IgD-negative memory B cell (primary cell): ENCODE results near the gene C11orf65. TPM values are rescaled to one million over a fixed set of nuclear protein-coding genes. Genes with fewer than 3 reads are reported as not detected.

Experiments used
- H3K27ac Mint-ChIP-seq, 3 donors: one replicate each; pipeline ENCODE4 v1.8.0; 2020 to 2022; ENCODE audit warnings: mild to moderate bottlenecking in 3 of 3, mixed read lengths in 3 of 3, moderate library complexity in 1 of 3
- H3K27me3 Mint-ChIP-seq: one replicate; pipeline ENCODE4 v1.8.0; 2021; ENCODE audit warnings: mixed read lengths
- H3K36me3 Mint-ChIP-seq: one replicate; pipeline ENCODE4 v1.8.0; 2020; ENCODE audit warnings: mild to moderate bottlenecking, mixed read lengths
- H3K4me1 Mint-ChIP-seq, 3 donors: one replicate each; pipeline ENCODE4 v1.8.0; 2020 to 2022; ENCODE audit warnings: mixed read lengths in 3 of 3, mild to moderate bottlenecking in 1 of 3
- H3K4me3 Mint-ChIP-seq, 4 donors: one replicate each; pipeline ENCODE4 v1.8.0; 2020 to 2022; ENCODE audit warnings: mild to moderate bottlenecking in 4 of 4, mixed read lengths in 4 of 4, moderate library complexity in 3 of 4
- H3K9me3 Mint-ChIP-seq, 3 donors: one replicate each; pipeline ENCODE4 v1.8.0; 2020 to 2021; ENCODE audit warnings: mixed read lengths in 3 of 3, mild to moderate bottlenecking in 1 of 3
- polyA plus RNA-seq: library from polyadenylated mRNA; unstranded; fragments of 300-500 nt; fragmentation: Illumina TruSeq; gene quantifications from one replicate; pipeline ENCODE4 v1.2.3, GENCODE V29; 2021

Gene C11orf65
- polyA plus RNA-seq = 0.86 TPM

DNA sequence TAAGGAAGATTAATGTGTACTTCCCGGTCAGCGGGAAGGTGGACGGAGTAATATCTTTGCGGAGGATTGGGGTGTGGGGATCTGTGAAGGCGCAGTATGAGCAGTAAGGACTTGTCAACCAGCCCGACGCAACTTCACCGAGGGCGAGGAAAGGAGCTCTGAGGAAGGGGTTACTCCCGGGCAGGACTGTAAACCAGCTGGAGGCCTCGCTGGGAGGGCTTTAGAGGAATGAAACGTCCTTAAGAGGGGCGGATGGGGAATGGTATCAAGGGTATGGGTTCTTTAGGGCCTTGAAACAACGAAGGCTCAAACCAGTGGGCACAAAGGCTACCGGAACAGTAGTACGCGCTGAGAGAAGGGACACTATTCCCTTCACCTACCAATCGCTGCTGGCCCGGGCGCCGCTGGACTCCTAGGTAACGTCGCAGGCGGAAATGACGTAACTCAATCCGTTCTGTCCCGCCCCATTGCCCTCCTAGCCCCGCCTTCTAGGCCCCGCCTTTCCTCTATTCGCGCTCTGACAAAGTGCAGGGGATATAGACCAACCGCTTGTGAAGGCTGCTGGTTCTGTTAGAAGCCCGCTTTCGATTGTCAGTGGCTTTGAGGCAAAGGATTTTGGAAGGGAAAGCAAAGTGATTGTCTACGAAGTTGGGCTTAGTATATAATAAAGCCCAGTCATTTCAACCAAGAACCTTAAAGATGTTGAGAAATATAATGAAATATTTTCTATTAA lies at the start of gene C11orf65:
C11orf65 (minus strand) TSS at position 439 of the 733 bp plus-strand sequence. CDS start 5,970 bp downstream, outside the sequence.
- H3K27me3 Mint-ChIP-seq = no peaks in the 10 kb centered on the region
- H3K4me1 Mint-ChIP-seq = peaks cover 3 to 18% (median 4%) of the 10 kb centered on the region in 3 donors
- peak within 1 kb of the TSS; percentile 95 to 100 (median 99) for H3K27ac Mint-ChIP-seq
- no peaks in the 10 kb centered on the region for H3K36me3 Mint-ChIP-seq
- no peaks in the 10 kb centered on the region for H3K9me3 Mint-ChIP-seq
- H3K4me3 Mint-ChIP-seq = peak within 1 kb of the TSS; percentile 92 to 99 (median 98)

DNA sequence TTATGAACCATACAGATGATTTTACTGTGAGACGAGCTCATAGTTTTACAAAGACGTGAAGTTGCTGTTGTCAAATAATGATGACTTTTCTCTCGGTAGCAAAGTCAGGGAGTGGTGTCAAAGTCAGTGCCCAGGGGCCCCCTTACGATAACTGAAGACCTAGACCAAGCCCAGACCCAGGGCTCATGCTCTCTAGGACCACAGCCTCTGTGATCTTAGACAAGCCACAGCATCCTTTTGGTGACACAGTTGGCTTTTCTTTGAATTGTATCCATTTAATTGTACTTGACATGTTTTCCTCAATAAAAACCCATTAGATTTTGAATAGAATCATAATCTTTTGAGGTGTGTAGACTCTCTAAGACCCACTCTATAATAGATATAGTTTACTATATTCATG lies 48.8 kb upstream of the C11orf65 start:
- H3K27ac Mint-ChIP-seq = no peak overlapping the region
- no peaks in the 10 kb centered on the region for H3K36me3 Mint-ChIP-seq
- no peaks in the 10 kb centered on the region for H3K4me1 Mint-ChIP-seq
- no peak overlapping the region for H3K4me3 Mint-ChIP-seq
- no peaks in the 10 kb centered on the region for H3K9me3 Mint-ChIP-seq
- H3K27me3 Mint-ChIP-seq = peaks cover 5% of the 10 kb centered on the region

- Mint-ChIP-seq H3K36me3 (no peaks in the 10 kb centered on the region), H3K9me3 (no peaks in the 10 kb centered on the region), H3K27me3 (peaks cover 5% of the 10 kb centered on the region), H3K27ac (no peak overlapping the region), H3K4me3 (no peak overlapping the region), H3K4me1 (no peaks in the 10 kb centered on the region)
Measured at GRCh38 chr11:108512708-108513107, 45.4 kb upstream of the C11orf65 start.

- H3K4me1 Mint-ChIP-seq = no peaks in the 10 kb centered on the region
- H3K9me3 Mint-ChIP-seq = no peaks in the 10 kb centered on the region
- H3K27me3 Mint-ChIP-seq = peaks cover 5% of the 10 kb centered on the region
- no peak overlapping the region for H3K4me3 Mint-ChIP-seq
- no peaks in the 10 kb centered on the region for H3K36me3 Mint-ChIP-seq
- peak overlapping the region in 1 of 3 donors; percentile 25 for H3K27ac Mint-ChIP-seq
Measured at GRCh38 chr11:108511851-108512474, 44.6 kb upstream of the C11orf65 start.

GRCh38 chr11:108508653-108509593 lies 41.6 kb upstream of the C11orf65 start:
- no peaks in the 10 kb centered on the region for H3K36me3 Mint-ChIP-seq

DNA sequence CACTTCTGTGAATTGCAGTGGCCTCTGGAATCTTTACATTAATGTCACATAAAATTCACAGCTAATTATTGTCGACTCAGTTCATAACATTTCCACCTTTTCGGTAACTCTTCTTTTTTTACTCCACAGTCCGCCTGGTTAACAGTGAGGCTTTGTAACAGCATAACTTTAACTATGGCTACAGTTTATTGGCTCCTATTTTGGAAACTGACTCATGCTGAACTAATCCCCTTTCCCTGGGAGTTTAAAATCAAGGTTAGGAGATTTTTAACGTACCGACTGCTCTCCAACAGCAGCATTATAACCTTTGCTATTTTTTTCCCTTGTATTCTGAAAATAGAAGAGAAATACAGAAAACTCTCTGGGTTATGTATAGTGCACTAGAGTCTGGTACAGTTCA lies 34.1 kb upstream of the C11orf65 start:
- H3K27me3 Mint-ChIP-seq = no peaks in the 10 kb centered on the region
- H3K4me3 Mint-ChIP-seq = no peak overlapping the region
- no peak overlapping the region for H3K27ac Mint-ChIP-seq
- no peaks in the 10 kb centered on the region for H3K36me3 Mint-ChIP-seq
- H3K9me3 Mint-ChIP-seq = no peaks in the 10 kb centered on the region
- H3K4me1 Mint-ChIP-seq = peaks cover 6 to 11% (median 11%) of the 10 kb centered on the region in 3 donors

More at GRCh38 chr11:108508653-108509593, 41.6 kb upstream of the C11orf65 start:
- Mint-ChIP-seq H3K9me3 (no peaks in the 10 kb centered on the region), H3K4me3 (no peak overlapping the region), H3K4me1 (no peaks in the 10 kb centered on the region), H3K27me3 (peaks cover 3% of the 10 kb centered on the region), H3K27ac (no peak overlapping the region)

DNA sequence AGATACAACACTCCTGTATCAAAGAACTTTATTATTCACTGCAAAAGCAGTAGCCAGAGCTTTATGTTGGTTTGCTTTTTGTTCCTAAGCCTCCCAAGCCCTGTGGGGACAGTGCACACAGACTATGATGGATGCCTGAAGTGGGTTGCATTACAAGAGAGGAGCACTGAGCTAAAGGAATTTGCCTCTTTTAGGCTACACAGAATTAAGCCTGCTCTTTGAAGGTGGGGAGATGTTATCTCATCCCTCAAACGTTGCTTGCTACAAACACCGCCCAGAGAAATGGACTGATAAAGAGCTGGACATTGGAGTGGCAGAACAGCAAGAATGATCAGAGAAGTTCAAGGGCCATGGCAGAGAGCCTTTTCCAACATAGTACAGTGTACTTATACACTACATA lies 33.4 kb upstream of the C11orf65 start:
- no peaks in the 10 kb centered on the region for H3K36me3 Mint-ChIP-seq
- H3K4me1 Mint-ChIP-seq = peaks cover 9 to 13% (median 11%) of the 10 kb centered on the region in 3 donors
- peak overlapping the region in 1 of 4 donors; percentile 78 for H3K4me3 Mint-ChIP-seq
- H3K27me3 Mint-ChIP-seq = no peaks in the 10 kb centered on the region
- no peaks in the 10 kb centered on the region for H3K9me3 Mint-ChIP-seq
- H3K27ac Mint-ChIP-seq = no peak overlapping the region

DNA sequence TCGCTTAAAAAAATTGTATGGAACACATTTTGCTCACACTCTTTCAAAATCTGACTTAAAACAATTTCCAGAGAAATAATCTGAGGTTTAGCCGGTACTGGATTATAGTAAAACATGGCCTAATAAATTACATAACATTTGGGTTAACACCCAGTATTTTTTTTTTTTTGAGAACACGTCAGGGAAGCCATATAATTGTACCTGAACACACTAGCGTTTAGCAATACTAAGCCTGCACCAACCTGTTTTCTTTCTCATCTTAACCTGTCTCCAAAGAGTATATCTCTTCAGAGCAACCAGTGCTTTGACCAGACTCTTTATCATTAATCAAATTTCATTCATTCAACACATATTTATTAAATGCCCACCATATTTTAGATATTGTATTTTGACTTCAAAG lies 32.8 kb upstream of the C11orf65 start:
- Mint-ChIP-seq H3K9me3 (no peaks in the 10 kb centered on the region), H3K27me3 (no peaks in the 10 kb centered on the region), H3K4me3 (peak overlapping the region in 1 of 4 donors; percentile 78), H3K36me3 (no peaks in the 10 kb centered on the region), H3K27ac (peak overlapping the region in 1 of 3 donors; percentile 40), H3K4me1 (peaks cover 9 to 13% (median 11%) of the 10 kb centered on the region in 3 donors)

DNA sequence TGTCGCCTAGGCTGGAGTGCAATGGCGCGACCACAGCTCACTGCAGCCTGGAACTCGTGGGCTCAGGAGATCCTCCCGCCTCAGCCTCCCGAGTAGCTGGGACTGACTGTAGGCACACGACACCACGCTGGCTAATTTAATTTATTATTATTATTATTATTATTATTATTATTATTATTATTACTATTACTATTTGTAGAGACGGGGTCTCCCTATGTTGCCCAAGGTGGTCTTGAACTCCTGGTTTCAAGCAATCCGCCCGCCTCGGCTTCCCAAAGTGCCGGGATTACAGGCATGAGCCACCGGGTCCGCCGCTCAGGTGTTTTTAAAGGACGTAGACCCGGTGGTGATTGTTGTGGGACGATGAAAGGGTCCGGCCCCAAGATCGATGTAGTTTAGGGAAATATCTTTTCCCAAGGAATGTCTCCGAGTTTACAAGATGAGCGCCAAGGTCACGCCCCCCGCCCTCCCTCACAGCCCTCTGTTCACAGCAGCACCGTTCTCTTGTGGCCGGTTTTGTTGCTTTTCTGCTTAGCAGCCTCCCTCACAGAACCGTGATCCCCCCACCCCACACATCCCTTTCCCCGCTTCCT lies 31.6 kb upstream of the C11orf65 start:
- Mint-ChIP-seq H3K4me3 (peak overlapping the region; percentile 81 to 92 (median 86)), H3K36me3 (peaks cover 3% of the 10 kb centered on the region), H3K4me1 (peaks cover 11 to 18% (median 13%) of the 10 kb centered on the region in 3 donors), H3K27ac (peak overlapping the region in 1 of 3 donors; percentile 50), H3K9me3 (no peaks in the 10 kb centered on the region), H3K27me3 (no peaks in the 10 kb centered on the region)

- Mint-ChIP-seq H3K36me3 (peaks cover 3% of the 10 kb centered on the region), H3K27me3 (no peaks in the 10 kb centered on the region), H3K4me3 (peak within 1 kb of the TSS; percentile 91 to 100 (median 100)), H3K9me3 (no peaks in the 10 kb centered on the region), H3K4me1 (peaks cover 11 to 18% (median 13%) of the 10 kb centered on the region in 3 donors), H3K27ac (peak within 1 kb of the TSS; percentile 71 to 99 (median 98))
Measured at GRCh38 chr11:108498046-108498815, 30.9 kb upstream of the C11orf65 start, which contains the start of gene POGLUT3. Gene POGLUT3, minus strand, starts transcription at chr11:108498384. Its CDS starts 18 bp downstream, at chr11:108498366.

DNA sequence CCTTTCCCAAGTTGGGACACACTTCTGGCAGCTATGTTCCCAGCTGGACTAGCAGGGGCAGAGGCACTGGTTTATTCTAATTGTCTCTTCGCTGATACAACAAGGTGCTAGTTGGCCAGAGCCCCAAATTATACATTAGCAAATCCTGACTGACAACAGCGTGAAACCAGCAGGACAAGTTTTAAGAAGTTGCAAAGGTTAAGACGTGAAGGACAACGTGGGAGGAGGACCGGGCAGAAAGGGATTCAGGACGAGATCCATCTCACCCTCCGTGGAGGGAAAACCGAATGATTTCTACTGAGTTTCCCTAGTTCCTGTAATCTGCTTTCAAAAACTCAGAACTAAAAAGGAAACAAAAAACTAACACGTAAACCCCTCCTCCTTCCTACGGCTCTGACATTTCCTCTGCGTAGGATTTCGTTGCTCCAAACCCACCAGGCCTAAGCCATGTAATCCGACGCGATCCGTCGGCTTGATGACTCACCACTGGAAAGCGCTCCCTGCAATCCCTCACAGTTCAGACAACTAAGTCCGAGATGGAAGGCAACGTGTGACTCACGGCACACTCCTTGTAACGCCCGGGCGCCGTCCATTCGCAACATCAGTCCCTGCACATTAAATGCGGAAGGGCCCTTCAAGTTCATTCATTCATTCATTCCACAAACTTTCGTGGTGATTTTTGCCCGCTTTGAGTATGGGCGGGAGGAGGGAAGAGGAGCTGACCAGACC lies 30.2 kb upstream of the C11orf65 start:
- H3K4me3 Mint-ChIP-seq = peak overlapping the region; percentile 91 to 100 (median 100)
- H3K9me3 Mint-ChIP-seq = no peaks in the 10 kb centered on the region
- peak overlapping the region; percentile 71 to 99 (median 98) for H3K27ac Mint-ChIP-seq
- H3K27me3 Mint-ChIP-seq = no peaks in the 10 kb centered on the region
- H3K36me3 Mint-ChIP-seq = peaks cover 3% of the 10 kb centered on the region
- peaks cover 11 to 18% (median 13%) of the 10 kb centered on the region in 3 donors for H3K4me1 Mint-ChIP-seq

DNA sequence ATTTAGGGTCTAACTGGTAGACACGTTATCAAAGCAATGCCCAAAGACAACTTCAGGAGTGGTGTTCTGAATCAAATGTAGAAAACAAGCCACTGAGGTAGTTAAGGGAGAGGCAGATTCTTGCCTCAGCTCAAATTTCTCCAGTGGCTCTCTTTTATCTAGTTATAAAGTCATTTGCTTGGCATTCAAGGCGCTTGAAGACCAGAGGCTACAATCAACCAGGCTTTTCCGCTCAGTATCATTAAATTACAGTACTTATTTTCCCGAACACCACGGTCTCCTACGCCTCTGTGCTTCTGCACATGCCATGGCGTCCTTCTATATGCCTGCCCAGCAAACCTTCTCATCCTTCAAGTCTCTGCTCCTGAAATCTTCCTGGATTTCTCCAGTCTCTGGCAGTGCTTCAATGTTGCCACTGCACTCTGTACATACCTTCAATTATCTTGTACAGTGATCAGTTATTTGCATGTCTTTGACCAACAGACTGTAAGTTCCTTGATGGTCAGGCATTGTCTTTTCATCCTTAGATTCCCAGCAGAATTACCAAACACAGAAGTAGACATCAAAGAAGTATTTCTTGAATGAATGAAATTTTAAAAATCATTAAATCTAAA lies 29.4 kb upstream of the C11orf65 start:
- Mint-ChIP-seq H3K9me3 (no peaks in the 10 kb centered on the region), H3K4me1 (peaks cover 11 to 18% (median 13%) of the 10 kb centered on the region in 3 donors), H3K4me3 (peak overlapping the region; percentile 91 to 100 (median 100)), H3K27ac (peak overlapping the region; percentile 71 to 99 (median 98)), H3K27me3 (no peaks in the 10 kb centered on the region), H3K36me3 (peaks cover 3% of the 10 kb centered on the region)

DNA sequence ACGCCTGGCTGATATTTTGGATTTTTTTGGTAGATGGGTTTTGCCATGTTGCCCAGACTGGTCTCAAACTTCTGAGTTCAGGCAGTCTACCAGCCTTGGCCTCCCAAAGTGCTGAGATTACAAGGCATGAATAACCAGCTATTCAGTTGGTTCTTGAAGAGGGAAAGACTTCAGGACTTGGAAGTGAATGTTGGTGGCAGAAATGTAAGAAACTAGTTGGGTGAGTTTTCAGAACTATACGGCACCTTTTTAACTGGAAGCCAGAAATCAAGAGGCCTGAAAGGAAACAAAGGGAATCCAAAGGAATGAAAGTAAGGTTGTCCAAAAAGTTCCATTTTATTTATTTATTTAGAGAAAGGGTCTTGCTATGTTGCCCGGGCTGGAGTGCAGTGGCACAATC lies 28.0 kb upstream of the C11orf65 start:
- Mint-ChIP-seq H3K4me3 (peak overlapping the region in 1 of 4 donors; percentile 31), H3K27me3 (no peaks in the 10 kb centered on the region), H3K4me1 (peaks cover 11 to 18% (median 13%) of the 10 kb centered on the region in 3 donors), H3K27ac (peak overlapping the region in 1 of 3 donors; percentile 31), H3K36me3 (peaks cover 3% of the 10 kb centered on the region), H3K9me3 (no peaks in the 10 kb centered on the region)
